Measurements from ENCODE around the gene ANKRD49. TPM values are rescaled to one million over a fixed set of nuclear protein-coding genes. Genes with fewer than 3 reads are reported as not detected.

ANKRD49 gene
- total and polyA plus RNA-seq, 8 donors, result 4.3 to 25.2 (median 6.8) TPM

GRCh38 chr11:94537031-94537600 is 43.3 kb downstream of the ANKRD49 start:
- TF ChIP-seq, protein P1, sequence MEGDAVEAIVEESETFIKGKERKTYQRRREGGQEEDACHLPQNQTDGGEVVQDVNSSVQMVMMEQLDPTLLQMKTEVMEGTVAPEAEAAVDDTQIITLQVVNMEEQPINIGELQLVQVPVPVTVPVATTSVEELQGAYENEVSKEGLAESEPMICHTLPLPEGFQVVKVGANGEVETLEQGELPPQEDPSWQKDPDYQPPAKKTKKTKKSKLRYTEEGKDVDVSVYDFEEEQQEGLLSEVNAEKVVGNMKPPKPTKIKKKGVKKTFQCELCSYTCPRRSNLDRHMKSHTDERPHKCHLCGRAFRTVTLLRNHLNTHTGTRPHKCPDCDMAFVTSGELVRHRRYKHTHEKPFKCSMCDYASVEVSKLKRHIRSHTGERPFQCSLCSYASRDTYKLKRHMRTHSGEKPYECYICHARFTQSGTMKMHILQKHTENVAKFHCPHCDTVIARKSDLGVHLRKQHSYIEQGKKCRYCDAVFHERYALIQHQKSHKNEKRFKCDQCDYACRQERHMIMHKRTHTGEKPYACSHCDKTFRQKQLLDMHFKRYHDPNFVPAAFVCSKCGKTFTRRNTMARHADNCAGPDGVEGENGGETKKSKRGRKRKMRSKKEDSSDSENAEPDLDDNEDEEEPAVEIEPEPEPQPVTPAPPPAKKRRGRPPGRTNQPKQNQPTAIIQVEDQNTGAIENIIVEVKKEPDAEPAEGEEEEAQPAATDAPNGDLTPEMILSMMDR (IDR thresholded peaks at IDR 0.05), result no peak
- H3K36me3 ChIP-seq, result no peaks in the 10 kb centered on the region
- no peaks in the 10 kb centered on the region for H3K9me3 ChIP-seq
- DNase-seq (no peak), ATAC-seq (peak in 3 of 4 donors; percentile 30 to 70 (median 62)), FAIRE-seq (no peak)
- no peaks in the 10 kb centered on the region for H3K27me3 ChIP-seq
- H3K4me3 ChIP-seq, result no peak overlapping the region
- intact Hi-C loops (cut with DNase I), result no loop called here
- 42 to 59% methylated on average over 3 of the region's 3 CpGs for WGBS, 2 donors
- peak overlapping the region in 2 of 4 donors; percentile 8 to 15 for H3K27ac ChIP-seq
- peaks cover 0 to 7% (median 0%) of the 10 kb centered on the region in 3 donors for H3K4me1 ChIP-seq

DNA sequence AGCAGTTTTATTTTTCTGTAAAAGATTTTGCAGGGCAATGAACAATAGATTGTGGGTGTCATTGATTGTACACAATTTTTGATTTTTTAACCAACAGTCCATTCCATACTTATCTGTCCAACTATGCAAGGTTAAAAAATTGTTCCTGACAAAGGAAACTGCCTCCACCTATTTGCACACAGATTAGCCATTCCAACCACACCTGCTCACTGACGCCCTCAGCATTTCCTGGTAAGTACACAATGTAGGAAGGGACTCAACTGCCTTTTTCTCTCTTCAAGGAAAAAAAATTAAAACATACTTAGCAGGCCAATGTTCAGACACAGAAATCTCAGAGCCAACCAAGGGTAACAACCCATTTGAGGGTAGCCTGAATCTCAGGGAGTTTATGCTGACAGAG is 45.6 kb downstream of the ANKRD49 start:
- Histone ChIP-seq H3K4me3 (no peak overlapping the region), H3K36me3 (no peaks in the 10 kb centered on the region), H3K27me3 (no peaks in the 10 kb centered on the region), H3K27ac (no peak overlapping the region), H3K4me1 (peaks cover 0 to 13% (median 6%) of the 10 kb centered on the region in 3 donors), H3K9me3 (no peaks in the 10 kb centered on the region)
- TF ChIP-seq, protein P1 (IDR thresholded peaks at IDR 0.05), result no peak
- intact Hi-C loops (cut with DNase I), result no loop called here
- FAIRE-seq (no peak), DNase-seq (no peak), ATAC-seq (no peak)
- WGBS, 2 donors, result 6 to 29% methylated on average over 1 of the region's 1 CpG

- Histone ChIP-seq H3K4me3 (peak within 1 kb of the TSS; percentile 56 to 80 (median 77)), H3K27me3 (no peaks in the 10 kb centered on the region), H3K27ac (peak within 1 kb of the TSS; percentile 95 to 98 (median 98)), H3K9me3 (no peaks in the 10 kb centered on the region), H3K4me1 (peaks cover 6 to 25% (median 23%) of the 10 kb centered on the region in 3 donors), H3K36me3 (no peaks in the 10 kb centered on the region)
- DNase-seq (peak; percentile 93 to 97 (median 95)), FAIRE-seq (no peak), ATAC-seq (peak; percentile 86 to 94 (median 92))
- intact Hi-C loops (cut with DNase I), result no loop called here
- TF ChIP-seq, protein P1 (IDR thresholded peaks at IDR 0.05), result no peak
- 0% methylated on average over 93 to 109 of the region's 109 CpGs for WGBS, 2 donors
Observed at GRCh38 chr11:94543695-94544645, 50.2 kb downstream of the ANKRD49 start, which contains the start of gene FUT4. FUT4 (plus strand) TSS chr11:94543921; CDS start chr11:94544134, 213 bp downstream.

DNA sequence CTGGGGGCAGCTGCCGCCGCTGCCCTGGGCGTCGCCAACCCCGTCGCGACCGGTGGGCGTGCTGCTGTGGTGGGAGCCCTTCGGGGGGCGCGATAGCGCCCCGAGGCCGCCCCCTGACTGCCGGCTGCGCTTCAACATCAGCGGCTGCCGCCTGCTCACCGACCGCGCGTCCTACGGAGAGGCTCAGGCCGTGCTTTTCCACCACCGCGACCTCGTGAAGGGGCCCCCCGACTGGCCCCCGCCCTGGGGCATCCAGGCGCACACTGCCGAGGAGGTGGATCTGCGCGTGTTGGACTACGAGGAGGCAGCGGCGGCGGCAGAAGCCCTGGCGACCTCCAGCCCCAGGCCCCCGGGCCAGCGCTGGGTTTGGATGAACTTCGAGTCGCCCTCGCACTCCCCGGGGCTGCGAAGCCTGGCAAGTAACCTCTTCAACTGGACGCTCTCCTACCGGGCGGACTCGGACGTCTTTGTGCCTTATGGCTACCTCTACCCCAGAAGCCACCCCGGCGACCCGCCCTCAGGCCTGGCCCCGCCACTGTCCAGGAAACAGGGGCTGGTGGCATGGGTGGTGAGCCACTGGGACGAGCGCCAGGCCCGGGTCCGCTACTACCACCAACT is 51.0 kb downstream of the ANKRD49 start:
- peak overlapping the region; percentile 95 to 98 (median 98) for H3K27ac ChIP-seq
- H3K36me3 ChIP-seq, result no peaks in the 10 kb centered on the region
- H3K4me3 ChIP-seq, result peak overlapping the region; percentile 56 to 80 (median 77)
- TF ChIP-seq, protein P1 (IDR thresholded peaks at IDR 0.05), result no peak
- peak; percentile 13 to 18 (median 15) for ATAC-seq
- no peak for FAIRE-seq
- WGBS, 2 donors, result 2% methylated on average over 50 to 59 of the region's 59 CpGs
- no peaks in the 10 kb centered on the region for H3K9me3 ChIP-seq
- H3K4me1 ChIP-seq, result peaks cover 6 to 33% (median 23%) of the 10 kb centered on the region in 3 donors
- DNase-seq, result peak; percentile 14 to 84 (median 58)
- H3K27me3 ChIP-seq, result no peaks in the 10 kb centered on the region
- intact Hi-C loops (cut with DNase I), result no loop called here
